Ovary (tissue), 9 donors: ENCODE measurements around the gene WNT7B. TPM values are rescaled to one million over a fixed set of nuclear protein-coding genes. Genes with fewer than 3 reads are reported as not detected.
A peak's percentile ranks its signal among the peaks of the same experiment; 100 is the strongest.

Source experiments
- DNase-seq, 5 donors: peaks; one replicate each; pipeline ENCODE4 v3.0.0-alpha.2; 2019 to 2020
- H3K27ac ChIP-seq, 2 donors: fragments of 200-600 bp; one replicate each; pipeline versions ENCODE4 v1.5.1 to v1.8.0; 2019 to 2022
- H3K27me3 ChIP-seq: fragments of 200-600 bp; one replicate; pipeline ENCODE4 v1.8.0; 2022
- H3K36me3 ChIP-seq: fragments of 200-600 bp; sonication (generic); one replicate; pipeline ENCODE4 v1.5.1; 2019
- H3K4me1 ChIP-seq: one replicate; pipeline ENCODE4 v1.8.1; 2013; ENCODE audit warnings: mild to moderate bottlenecking, moderate library complexity; ENCODE audit not compliant: insufficient read depth
- H3K4me3 ChIP-seq: fragments of 200-600 bp; sonication (generic); one replicate; pipeline ENCODE4 v1.5.1; 2017
- H3K9me3 ChIP-seq, 2 donors: fragments of 200-600 bp in 1 of 2; sonication (generic) in 1 of 2; one replicate each; pipeline versions ENCODE4 v1.5.1 to v1.8.1; 2013 to 2019; ENCODE audit warnings: mild to moderate bottlenecking in 1 of 2, moderate library complexity in 1 of 2
- CTCF ChIP-seq, 3 donors: fragments of 450-650 bp in 2 of 3; fragments of 200-600 bp in 1 of 3; IDR thresholded peaks; one replicate each; pipeline versions ENCODE4 v1.5.1 to v1.8.0; 2016 to 2022; ENCODE audit warnings: antibody characterized with exemption in 3 of 3, mild to moderate bottlenecking in 1 of 3
- EP300 ChIP-seq: sonication (generic); formaldehyde crosslinking; IDR thresholded peaks from one replicate; pipeline ENCODE4 v1.6.1; 2017; ENCODE audit warnings: antibody characterized with exemption
- POLR2A ChIP-seq: fragments of 450-650 bp; IDR thresholded peaks from one replicate; pipeline ENCODE4 v1.6.1; 2017; ENCODE audit warnings: antibody characterized with exemption, mild to moderate bottlenecking, moderate library complexity
- WGBS, 3 donors: extraction: QIAGEN DNeasy Blood & Tissue Kit in 1 of 3; methylation state at CpG; one replicate each; pipeline versions ENCODE4 v1.1.5 to v1.1.7; 2013 to 2017; 5-methylcytosine and 5-hydroxymethylcytosine counted together
- intact Hi-C, 4 donors: fragments of 100-400 bp; cut with DNase I; formaldehyde crosslinking; loops; one replicate each; pipeline versions ENCODE4 v1.11.0 to v1.15.1; 2022 to 2023
- polyA plus RNA-seq, 2 donors: library from polyadenylated mRNA; stranded (reverse); fragments of 200-250 nt in 1 of 2; fragments of 350-450 nt in 1 of 2; fragmentation: Illumina TruSeq in 1 of 2; extraction: RNeasy Lipid Tissue Mini Kit (QIAGEN cat#74804) in 1 of 2; gene quantifications; one replicate each; pipeline ENCODE4 v1.2.3, GENCODE V29; 2013 to 2014
- total RNA-seq, 7 donors: library from RNA; depleted of rRNA in 2 of 7; stranded (reverse); fragments of >200 nt in 2 of 7; fragmentation: NEBNext Ultra II Directional in 3 of 7; extraction: Animal tissue kit (Norgen Biotek cat#: 25700) in 3 of 7; gene quantifications; one replicate each; pipeline versions ENCODE4 v1.1.0 to v1.2.4, GENCODE V29; 2016 to 2023
- donor health status: DM: no; HTN: no; CAD: no; lungs with moderate emphysema.
- donor health status: DM: no; HTN: no; CAD: no.
- donor health status: Bipolar disorder and iron deficiency.
- donor health status: DM: yes; HTN: yes; CAD: no.
- donor health status: DM: no; HTN: no; CAD: no.
- donor health status: DM: yes; HTN: yes; CAD: no.

The WNT7B gene
- total and polyA plus RNA-seq, 9 donors = 0.22 to 2.5 (median 0.59) TPM; not detected in 5

DNA sequence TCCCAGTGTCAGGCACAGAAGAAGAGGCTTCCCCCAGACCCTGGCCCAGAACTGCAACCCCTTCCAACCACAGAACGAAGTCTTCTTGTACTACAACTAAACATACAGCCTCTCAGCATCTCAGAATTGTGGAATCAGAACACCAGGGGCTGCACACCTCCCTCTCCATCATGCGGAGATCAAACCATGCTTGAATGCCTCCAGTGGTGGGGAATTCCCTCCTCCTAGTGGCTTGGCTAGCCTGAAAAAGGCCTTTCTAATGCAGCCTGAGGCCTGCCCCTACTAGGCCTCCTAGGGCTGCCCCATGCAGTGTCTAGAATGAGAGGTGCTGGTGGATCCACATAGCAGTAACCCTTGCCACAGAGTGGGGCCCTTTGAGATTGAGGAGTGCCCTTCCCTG lies 62.7 kb downstream of the WNT7B start:
- no peaks in the 10 kb centered on the region for H3K36me3 ChIP-seq
- no peak overlapping the region for H3K27ac ChIP-seq
- DNase-seq = no peak
- H3K4me3 ChIP-seq = no peak overlapping the region
- H3K4me1 ChIP-seq = no peaks in the 10 kb centered on the region
- TF ChIP-seq CTCF (IDR thresholded peaks at IDR 0.05) = no peak
- no peak for TF ChIP-seq POLR2A
- no peak for TF ChIP-seq EP300
- no peaks in the 10 kb centered on the region for H3K9me3 ChIP-seq
- intact Hi-C loops = no loop called here
- H3K27me3 ChIP-seq = no peaks in the 10 kb centered on the region
- 93 to 100% (median 95%) methylated on average over 2 of the region's 2 CpGs for WGBS, 3 donors

GRCh38 chr22:45912910-45913309 lies 64.1 kb downstream of the WNT7B start:
- no peaks in the 10 kb centered on the region for H3K9me3 ChIP-seq
- intact Hi-C loops = no loop called here
- H3K27ac ChIP-seq = no peak overlapping the region
- H3K4me3 ChIP-seq = no peak overlapping the region
- H3K36me3 ChIP-seq = no peaks in the 10 kb centered on the region
- H3K4me1 ChIP-seq = no peaks in the 10 kb centered on the region
- no peaks in the 10 kb centered on the region for H3K27me3 ChIP-seq
- no peak for DNase-seq
- 65 to 82% (median 72%) methylated on average over 6 of the region's 6 CpGs for WGBS, 3 donors
- TF ChIP-seq CTCF (IDR thresholded peaks at IDR 0.05) (no peak), POLR2A (no peak), EP300 (no peak)

- Histone ChIP-seq H3K27ac (no peak overlapping the region), H3K36me3 (no peaks in the 10 kb centered on the region), H3K4me1 (no peaks in the 10 kb centered on the region), H3K27me3 (no peaks in the 10 kb centered on the region), H3K4me3 (no peak overlapping the region), H3K9me3 (no peaks in the 10 kb centered on the region)
- intact Hi-C loops = no loop called here
- no peak for TF ChIP-seq EP300
- no peak for TF ChIP-seq CTCF (IDR thresholded peaks at IDR 0.05)
- peak in 1 of 5 donors; percentile 39 for DNase-seq
- WGBS, 3 donors = 69 to 72% (median 69%) methylated on average over 27 of the region's 27 CpGs
Observed at GRCh38 chr22:45911601-45912271, 65.2 kb downstream of the WNT7B start.

- no peak for DNase-seq
- H3K4me3 ChIP-seq = no peak overlapping the region
- H3K9me3 ChIP-seq = no peaks in the 10 kb centered on the region
- peaks cover 1% of the 10 kb centered on the region for H3K4me1 ChIP-seq
- intact Hi-C loops = no loop called here
- no peak for TF ChIP-seq CTCF (IDR thresholded peaks at IDR 0.05)
- TF ChIP-seq EP300 = no peak
- H3K27ac ChIP-seq = no peak overlapping the region
- 73 to 78% (median 74%) methylated on average over 17 of the region's 17 CpGs for WGBS, 3 donors
- H3K27me3 ChIP-seq = no peaks in the 10 kb centered on the region
- no peaks in the 10 kb centered on the region for H3K36me3 ChIP-seq
Observed at GRCh38 chr22:45910928-45911467, 66.0 kb downstream of the WNT7B start.
